ENCODE measurements around the gene NMRAL1.

NMRAL1 gene

DNA sequence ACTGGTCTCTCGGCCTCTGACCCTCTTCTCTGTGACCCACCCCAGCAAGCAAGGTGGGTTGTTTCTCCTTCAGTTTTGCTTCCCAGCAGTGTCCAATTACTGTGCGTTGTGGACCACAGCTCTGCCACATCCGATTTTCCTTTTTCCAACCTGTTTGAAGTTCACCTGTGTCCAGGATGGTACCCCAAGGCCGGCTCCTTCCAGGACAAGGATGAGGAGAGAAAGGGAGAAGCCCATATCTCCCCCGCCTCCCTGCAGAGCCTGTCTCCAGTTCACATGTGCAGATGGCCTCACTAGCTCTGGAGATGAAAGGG is 13.5 kb downstream of the NMRAL1 start:
- H3K4me3 ChIP-seq (ENCODE audit: low read depth, low read length), result no peak overlapping the region
- no peak for DNase-seq (ENCODE audit: low read depth)
- TF ChIP-seq, protein P1, sequence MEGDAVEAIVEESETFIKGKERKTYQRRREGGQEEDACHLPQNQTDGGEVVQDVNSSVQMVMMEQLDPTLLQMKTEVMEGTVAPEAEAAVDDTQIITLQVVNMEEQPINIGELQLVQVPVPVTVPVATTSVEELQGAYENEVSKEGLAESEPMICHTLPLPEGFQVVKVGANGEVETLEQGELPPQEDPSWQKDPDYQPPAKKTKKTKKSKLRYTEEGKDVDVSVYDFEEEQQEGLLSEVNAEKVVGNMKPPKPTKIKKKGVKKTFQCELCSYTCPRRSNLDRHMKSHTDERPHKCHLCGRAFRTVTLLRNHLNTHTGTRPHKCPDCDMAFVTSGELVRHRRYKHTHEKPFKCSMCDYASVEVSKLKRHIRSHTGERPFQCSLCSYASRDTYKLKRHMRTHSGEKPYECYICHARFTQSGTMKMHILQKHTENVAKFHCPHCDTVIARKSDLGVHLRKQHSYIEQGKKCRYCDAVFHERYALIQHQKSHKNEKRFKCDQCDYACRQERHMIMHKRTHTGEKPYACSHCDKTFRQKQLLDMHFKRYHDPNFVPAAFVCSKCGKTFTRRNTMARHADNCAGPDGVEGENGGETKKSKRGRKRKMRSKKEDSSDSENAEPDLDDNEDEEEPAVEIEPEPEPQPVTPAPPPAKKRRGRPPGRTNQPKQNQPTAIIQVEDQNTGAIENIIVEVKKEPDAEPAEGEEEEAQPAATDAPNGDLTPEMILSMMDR (IDR thresholded peaks at IDR 0.05; ENCODE audit: control insufficient read depth, extremely low read depth, insufficient read depth), result no peak

DNA sequence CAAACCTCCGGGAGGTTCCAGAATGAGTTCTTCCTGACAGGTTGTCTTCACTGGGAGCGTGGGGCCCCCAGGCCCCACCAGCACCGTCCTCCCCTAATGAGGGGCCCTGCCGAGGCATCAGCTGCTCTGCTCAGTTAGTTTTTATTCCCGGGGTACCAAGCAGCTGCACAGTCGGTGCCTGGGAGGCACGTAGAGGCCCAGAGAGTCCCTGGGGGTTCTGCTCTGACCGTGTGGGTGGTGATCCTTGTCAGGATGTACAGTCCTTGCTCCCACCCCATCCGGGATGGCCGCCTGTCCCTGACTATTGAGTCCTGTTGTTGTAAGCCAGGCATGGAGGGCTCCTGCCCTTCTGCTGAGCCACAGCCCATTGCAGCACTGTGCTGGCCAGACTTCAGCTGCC is 18.5 kb downstream of the NMRAL1 start:
- TF ChIP-seq, protein P1 (IDR thresholded peaks at IDR 0.05; ENCODE audit: control insufficient read depth, extremely low read depth, insufficient read depth), result no peak
- no peak overlapping the region for H3K4me3 ChIP-seq (ENCODE audit: low read depth, low read length)
- DNase-seq (ENCODE audit: low read depth), result no peak

DNA sequence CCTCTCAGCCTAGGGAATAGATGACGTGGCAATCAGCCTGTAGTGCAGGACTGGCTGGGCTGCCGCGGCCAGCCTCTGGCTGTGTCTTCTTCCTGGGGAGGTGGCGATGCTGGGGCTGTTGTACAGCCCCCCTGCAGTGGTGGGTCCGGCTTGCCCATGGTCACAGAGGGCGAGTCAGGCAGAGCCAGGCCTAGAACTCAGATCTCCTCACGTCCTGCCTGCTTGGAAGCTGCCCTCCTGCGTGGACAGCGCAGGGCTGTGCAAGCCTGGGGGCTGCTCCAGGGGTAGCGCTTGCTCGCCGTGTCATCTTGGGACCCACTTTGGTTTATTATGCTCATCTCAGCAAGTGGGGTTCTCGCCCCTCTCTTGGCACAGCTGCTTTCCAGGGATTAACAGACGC is 19.3 kb downstream of the NMRAL1 start:
- no peak overlapping the region for H3K4me3 ChIP-seq (ENCODE audit: low read depth, low read length)
- TF ChIP-seq, protein P1 (IDR thresholded peaks at IDR 0.05; ENCODE audit: control insufficient read depth, extremely low read depth, insufficient read depth), result no peak
- DNase-seq (ENCODE audit: low read depth), result no peak

DNA sequence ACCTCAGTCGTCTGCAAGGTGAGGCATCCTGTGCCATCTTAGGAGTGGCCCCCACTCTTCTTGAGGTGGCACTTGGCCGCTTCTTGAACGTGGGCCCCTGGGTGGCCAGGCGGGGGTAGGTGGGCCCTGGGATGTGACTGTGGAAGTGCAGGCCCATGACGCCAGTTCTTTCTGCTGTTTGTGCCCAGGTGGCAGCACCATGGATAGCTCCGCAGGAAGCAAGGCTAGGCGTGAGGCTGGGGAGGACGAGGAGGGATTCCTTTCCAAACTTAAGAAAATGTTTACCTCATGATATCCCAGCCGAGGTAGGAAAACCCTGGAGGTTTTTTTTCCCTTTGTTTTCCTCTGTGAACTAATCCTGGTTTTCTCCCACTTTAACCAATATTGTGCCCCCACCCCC is 19.8 kb downstream of the NMRAL1 start:
- no peak for DNase-seq (ENCODE audit: low read depth)
- TF ChIP-seq, protein P1 (IDR thresholded peaks at IDR 0.05; ENCODE audit: control insufficient read depth, extremely low read depth, insufficient read depth), result no peak
- H3K4me3 ChIP-seq (ENCODE audit: low read depth, low read length), result no peak overlapping the region

DNA sequence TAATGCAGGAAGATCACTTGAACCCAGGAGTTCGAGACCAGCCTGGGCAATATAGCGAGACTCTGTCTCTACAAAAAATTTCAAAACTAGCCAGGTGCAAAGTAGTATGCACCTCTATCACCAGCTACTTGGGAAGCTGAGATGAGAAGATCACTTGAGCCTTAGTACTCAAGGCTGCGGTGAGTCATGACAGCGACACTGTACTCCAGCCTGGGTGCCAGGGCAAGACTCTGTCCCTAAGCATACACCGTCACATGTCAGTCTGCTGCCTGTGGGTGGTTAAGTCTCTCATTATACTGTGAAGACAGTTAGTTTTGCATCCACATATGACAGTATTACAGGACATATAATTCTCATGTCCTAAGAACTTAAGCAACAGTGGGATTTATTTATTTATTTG is 21.8 kb downstream of the NMRAL1 start:
- H3K4me3 ChIP-seq (ENCODE audit: low read depth, low read length), result no peak overlapping the region
- TF ChIP-seq, protein P1 (IDR thresholded peaks at IDR 0.05; ENCODE audit: control insufficient read depth, extremely low read depth, insufficient read depth), result no peak
- DNase-seq (ENCODE audit: low read depth), result no peak

DNA sequence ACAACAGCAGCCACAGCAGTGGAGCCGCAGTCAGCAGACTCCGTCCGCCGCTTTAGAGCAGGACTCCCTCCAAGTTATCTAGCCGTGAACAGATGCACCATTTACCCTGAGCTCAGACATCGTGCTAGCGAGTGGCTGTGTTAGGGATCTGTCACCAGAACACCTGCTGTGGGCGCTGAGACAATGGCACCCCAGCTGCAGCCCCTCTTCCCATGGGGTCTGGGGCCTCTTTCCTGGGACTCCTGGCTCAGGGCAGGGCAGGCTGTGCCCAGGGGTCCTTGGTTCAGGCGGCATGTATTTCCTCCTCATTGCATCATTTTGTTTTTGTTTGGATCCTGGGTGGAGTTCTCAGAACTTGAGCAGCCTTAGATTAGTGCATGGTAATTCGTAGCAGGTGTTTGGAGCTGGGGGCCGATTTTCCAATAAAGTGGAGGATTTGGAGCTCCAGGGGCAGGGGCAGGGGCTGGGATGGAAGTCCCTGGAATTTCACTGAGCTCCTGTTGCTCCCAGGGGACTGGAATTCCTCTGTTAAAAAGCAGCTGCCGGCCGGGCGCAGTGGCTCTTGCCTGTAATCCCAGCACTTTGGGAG is 23.4 kb downstream of the NMRAL1 start:
- TF ChIP-seq, protein P1 (IDR thresholded peaks at IDR 0.05; ENCODE audit: control insufficient read depth, extremely low read depth, insufficient read depth), result no peak
- H3K4me3 ChIP-seq (ENCODE audit: low read depth, low read length), result no peak overlapping the region
- no peak for DNase-seq (ENCODE audit: low read depth)

DNA sequence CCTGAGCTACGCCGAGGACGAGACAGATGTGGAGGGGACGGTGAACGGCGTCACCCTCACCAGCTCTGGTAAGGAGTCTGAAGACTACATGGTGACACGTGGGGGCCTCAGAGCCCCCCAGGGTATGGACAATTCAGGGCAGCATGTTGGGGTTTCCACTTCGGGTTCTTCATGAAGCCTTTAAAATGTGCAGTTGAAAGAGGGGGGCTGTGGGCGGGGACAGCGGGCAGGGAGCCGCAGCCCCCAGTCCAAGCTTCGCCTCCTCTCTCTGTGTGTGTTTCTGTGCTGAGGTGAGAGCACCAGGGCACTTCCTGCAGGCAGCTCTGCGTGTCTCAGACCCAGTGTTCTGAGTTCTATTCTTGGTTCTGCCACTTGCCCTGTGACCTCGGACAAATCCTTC is 24.0 kb downstream of the NMRAL1 start:
- no peak for DNase-seq (ENCODE audit: low read depth)
- TF ChIP-seq, protein P1 (IDR thresholded peaks at IDR 0.05; ENCODE audit: control insufficient read depth, extremely low read depth, insufficient read depth), result no peak
- no peak overlapping the region for H3K4me3 ChIP-seq (ENCODE audit: low read depth, low read length)
